Measurements from ENCODE around the gene ITPKB.
"Not testable (repeated sequence)": the region's sequence is repeated elsewhere in the genome, so short reads cannot be mapped to it uniquely, and the experiment has no call there.

The ITPKB gene

GRCh38 chr1:226618380-226618779 lies 120.7 kb downstream of the ITPKB start:
- in situ Hi-C loops (cut with MboI; ENCODE audit: low sequenced_read_pairs, unreplicated experiment): no loop called here
- no peak for DNase-seq (ENCODE audit: low spot score)
- TF ChIP-seq, protein P1, sequence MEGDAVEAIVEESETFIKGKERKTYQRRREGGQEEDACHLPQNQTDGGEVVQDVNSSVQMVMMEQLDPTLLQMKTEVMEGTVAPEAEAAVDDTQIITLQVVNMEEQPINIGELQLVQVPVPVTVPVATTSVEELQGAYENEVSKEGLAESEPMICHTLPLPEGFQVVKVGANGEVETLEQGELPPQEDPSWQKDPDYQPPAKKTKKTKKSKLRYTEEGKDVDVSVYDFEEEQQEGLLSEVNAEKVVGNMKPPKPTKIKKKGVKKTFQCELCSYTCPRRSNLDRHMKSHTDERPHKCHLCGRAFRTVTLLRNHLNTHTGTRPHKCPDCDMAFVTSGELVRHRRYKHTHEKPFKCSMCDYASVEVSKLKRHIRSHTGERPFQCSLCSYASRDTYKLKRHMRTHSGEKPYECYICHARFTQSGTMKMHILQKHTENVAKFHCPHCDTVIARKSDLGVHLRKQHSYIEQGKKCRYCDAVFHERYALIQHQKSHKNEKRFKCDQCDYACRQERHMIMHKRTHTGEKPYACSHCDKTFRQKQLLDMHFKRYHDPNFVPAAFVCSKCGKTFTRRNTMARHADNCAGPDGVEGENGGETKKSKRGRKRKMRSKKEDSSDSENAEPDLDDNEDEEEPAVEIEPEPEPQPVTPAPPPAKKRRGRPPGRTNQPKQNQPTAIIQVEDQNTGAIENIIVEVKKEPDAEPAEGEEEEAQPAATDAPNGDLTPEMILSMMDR (IDR thresholded peaks at IDR 0.05; ENCODE audit: borderline replicate concordance, control extremely low read depth, extremely low read depth, insufficient read depth, missing control alignments): no peak

- DNase-seq (ENCODE audit: low spot score); in situ Hi-C loops (cut with MboI; ENCODE audit: low sequenced_read_pairs, unreplicated experiment): not testable (repeated sequence)
Observed at GRCh38 chr1:226617719-226618118, 121.4 kb downstream of the ITPKB start.

DNA sequence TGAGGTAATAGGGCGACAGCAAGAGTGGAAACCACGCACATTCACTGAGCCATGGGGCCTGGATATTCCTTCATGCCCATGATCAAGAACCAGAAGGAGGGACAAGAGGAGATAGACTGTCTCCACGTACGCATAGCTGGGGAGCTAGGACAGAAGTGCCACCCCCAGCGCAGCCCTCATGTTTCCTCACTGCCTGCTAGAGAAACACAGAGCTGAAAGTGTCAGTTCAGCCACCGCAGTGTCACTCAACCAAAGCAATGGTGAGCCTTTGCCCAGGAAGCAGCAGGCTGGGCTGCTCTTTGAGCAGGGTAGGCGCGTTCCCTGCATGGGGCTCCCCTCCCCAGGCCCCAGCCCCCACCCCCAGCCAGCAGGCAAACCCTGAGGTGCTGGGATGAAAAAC lies 122.0 kb downstream of the ITPKB start:
- no peak for DNase-seq (ENCODE audit: low spot score)
- in situ Hi-C loops (cut with MboI; ENCODE audit: low sequenced_read_pairs, unreplicated experiment): no loop called here
- TF ChIP-seq, protein P1 (IDR thresholded peaks at IDR 0.05; ENCODE audit: borderline replicate concordance, control extremely low read depth, extremely low read depth, insufficient read depth, missing control alignments): no peak

- no peak for DNase-seq (ENCODE audit: low spot score)
- in situ Hi-C loops (cut with MboI; ENCODE audit: low sequenced_read_pairs, unreplicated experiment): no loop called here
- TF ChIP-seq, protein P1 (IDR thresholded peaks at IDR 0.05; ENCODE audit: borderline replicate concordance, control extremely low read depth, extremely low read depth, insufficient read depth, missing control alignments): no peak
Observed at GRCh38 chr1:226616636-226617035, 122.4 kb downstream of the ITPKB start.

GRCh38 chr1:226615876-226616275 lies 123.2 kb downstream of the ITPKB start:
- TF ChIP-seq, protein P1 (IDR thresholded peaks at IDR 0.05; ENCODE audit: borderline replicate concordance, control extremely low read depth, extremely low read depth, insufficient read depth, missing control alignments): no peak
- no peak for DNase-seq (ENCODE audit: low spot score)
- in situ Hi-C loops (cut with MboI; ENCODE audit: low sequenced_read_pairs, unreplicated experiment): no loop called here

- in situ Hi-C loops (cut with MboI; ENCODE audit: low sequenced_read_pairs, unreplicated experiment); DNase-seq (ENCODE audit: low spot score): not testable (repeated sequence)
Observed at GRCh38 chr1:226611980-226612379, 127.1 kb downstream of the ITPKB start.

- in situ Hi-C loops (cut with MboI; ENCODE audit: low sequenced_read_pairs, unreplicated experiment): no loop called here
- no peak for DNase-seq (ENCODE audit: low spot score)
- TF ChIP-seq, protein P1 (IDR thresholded peaks at IDR 0.05; ENCODE audit: borderline replicate concordance, control extremely low read depth, extremely low read depth, insufficient read depth, missing control alignments): no peak
Observed at GRCh38 chr1:226611301-226611700, 127.8 kb downstream of the ITPKB start.

GRCh38 chr1:226610671-226611070 lies 128.4 kb downstream of the ITPKB start:
- no peak for DNase-seq (ENCODE audit: low spot score)
- TF ChIP-seq, protein P1 (IDR thresholded peaks at IDR 0.05; ENCODE audit: borderline replicate concordance, control extremely low read depth, extremely low read depth, insufficient read depth, missing control alignments): no peak
- in situ Hi-C loops (cut with MboI; ENCODE audit: low sequenced_read_pairs, unreplicated experiment): no loop called here
